Bronchial epithelial cell (primary cell): Measurements from ENCODE around the gene SPTLC1. TPM values are rescaled to one million over a fixed set of nuclear protein-coding genes. Genes with fewer than 3 reads are reported as not detected.

Experiments
- DNase-seq: peaks from one replicate; pipeline ENCODE4 v3.0.0-alpha.2; 2010; ENCODE audit warnings: low read depth
- FAIRE-seq: peaks from 2 replicates; lab custom pipeline; 2011; peaks lifted over from hg19 to GRCh38; lab: Jason Lieb, UNC
- H3K27me3 ChIP-seq: 2 replicates; pipeline ENCODE4 v1.5.1; 2011; ENCODE audit warnings: low read length; ENCODE audit not compliant: control insufficient read depth, insufficient read depth
- H3K36me3 ChIP-seq: 2 replicates; pipeline ENCODE4 v1.5.1; 2011; ENCODE audit warnings: low read length; ENCODE audit not compliant: control insufficient read depth, insufficient read depth
- H3K4me3 ChIP-seq: 2 replicates; pipeline ENCODE4 v1.5.1; 2011; ENCODE audit warnings: mild to moderate bottlenecking, low read depth, low read length, control low read depth
- CTCF ChIP-seq: IDR thresholded peaks from 2 replicates; pipeline ENCODE4 v1.5.1; 2011; ENCODE audit warnings: mild to moderate bottlenecking, moderate library complexity, low read length, control low read depth, inconsistent platforms; ENCODE audit not compliant: insufficient read depth, severe bottlenecking
- total RNA-seq: library from RNA; depleted of rRNA; stranded (reverse); fragments of >200 nt; gene quantifications from 2 replicates; pipeline ENCODE4 v1.2.1, GENCODE V29; 2014

The SPTLC1 gene
- total RNA-seq, 1 donor from 2014 or later: 103 TPM

GRCh38 chr9:92058026-92058425 lies 57.2 kb downstream of the SPTLC1 start:
- FAIRE-seq (no peak), DNase-seq (no peak)
- no peak overlapping the region for H3K4me3 ChIP-seq
- peaks cover 6% of the 10 kb centered on the region for H3K36me3 ChIP-seq
- no peaks in the 10 kb centered on the region for H3K27me3 ChIP-seq
- TF ChIP-seq CTCF: no peak

GRCh38 chr9:92057226-92057625 lies 58.0 kb downstream of the SPTLC1 start:
- TF ChIP-seq CTCF: no peak
- Histone ChIP-seq H3K36me3 (peaks cover 6% of the 10 kb centered on the region), H3K27me3 (no peaks in the 10 kb centered on the region), H3K4me3 (no peak overlapping the region)
- FAIRE-seq: no peak
- DNase-seq: no peak

- FAIRE-seq (no peak), DNase-seq (no peak)
- peaks cover 6% of the 10 kb centered on the region for H3K36me3 ChIP-seq
- no peak for TF ChIP-seq CTCF
- H3K4me3 ChIP-seq: no peak overlapping the region
- H3K27me3 ChIP-seq: no peaks in the 10 kb centered on the region
Measured at GRCh38 chr9:92055624-92056023, 59.6 kb downstream of the SPTLC1 start.

- no peaks in the 10 kb centered on the region for H3K27me3 ChIP-seq
- no peak for TF ChIP-seq CTCF
- FAIRE-seq (peak; percentile 13), DNase-seq (no peak)
- peaks cover 11% of the 10 kb centered on the region for H3K36me3 ChIP-seq
- H3K4me3 ChIP-seq: no peak overlapping the region
Measured at GRCh38 chr9:92048924-92049625, 66.1 kb downstream of the SPTLC1 start.

GRCh38 chr9:92047500-92047899 lies 67.7 kb downstream of the SPTLC1 start:
- peaks cover 11% of the 10 kb centered on the region for H3K36me3 ChIP-seq
- no peak overlapping the region for H3K4me3 ChIP-seq
- no peak for TF ChIP-seq CTCF
- no peak for FAIRE-seq
- no peak for DNase-seq
- no peaks in the 10 kb centered on the region for H3K27me3 ChIP-seq

- FAIRE-seq (no peak), DNase-seq (no peak)
- TF ChIP-seq CTCF: no peak
- H3K4me3 ChIP-seq: no peak overlapping the region
- H3K27me3 ChIP-seq: no peaks in the 10 kb centered on the region
- peaks cover 13% of the 10 kb centered on the region for H3K36me3 ChIP-seq
Measured at GRCh38 chr9:92046676-92047075, 68.5 kb downstream of the SPTLC1 start.
